WTC11 (cell line): ENCODE results near the gene CAMTA1.

Source experiments
- ATF6 ChIP-seq: sonication (generic); formaldehyde crosslinking; IDR thresholded peaks from 2 replicates; pipeline ENCODE4 v1.8.1; 2023; ENCODE audit warnings: mild to moderate bottlenecking, missing genetic modification reagents
- CTCF ChIP-seq: fragments of 200-600 bp; IDR thresholded peaks from 2 replicates; pipeline ENCODE4 v1.8.0; 2022; ENCODE audit warnings: antibody characterized with exemption
- ELF4 ChIP-seq: sonication (generic); formaldehyde crosslinking; IDR thresholded peaks from 2 replicates; pipeline ENCODE4 v1.8.1; 2022; ENCODE audit warnings: low read depth, mild to moderate bottlenecking, moderate library complexity, missing genetic modification reagents
- ESRRA ChIP-seq: sonication (generic); formaldehyde crosslinking; IDR thresholded peaks from 2 replicates; pipeline ENCODE4 v1.8.1; 2022; ENCODE audit warnings: mild to moderate bottlenecking, missing genetic modification reagents, borderline replicate concordance
- FOXJ3 ChIP-seq: sonication (generic); formaldehyde crosslinking; IDR thresholded peaks from 2 replicates; pipeline ENCODE4 v1.9.0; 2021; ENCODE audit warnings: missing genetic modification reagents, mild to moderate bottlenecking, borderline replicate concordance
- IRF1 ChIP-seq: sonication (generic); formaldehyde crosslinking; IDR thresholded peaks from 2 replicates; pipeline ENCODE4 v1.8.0; 2023; ENCODE audit warnings: missing genetic modification reagents
- ZNF232 ChIP-seq: sonication (generic); formaldehyde crosslinking; IDR thresholded peaks from 2 replicates; pipeline ENCODE4 v1.8.0; 2022; ENCODE audit warnings: mild to moderate bottlenecking, missing genetic modification reagents
- ZNF423 ChIP-seq: fragments of 250-450 bp; sonication (Bioruptor Pico); IDR thresholded peaks from 2 replicates; pipeline ENCODE4 v2.1.2; 2022; ENCODE audit warnings: mild to moderate bottlenecking, moderate library complexity
- ZNF512 ChIP-seq: sonication (generic); formaldehyde crosslinking; IDR thresholded peaks from 2 replicates; pipeline ENCODE4 v1.8.1; 2022; ENCODE audit warnings: missing genetic modification reagents, borderline replicate concordance
- ZNF671 ChIP-seq: fragments of 250-450 bp; sonication (Bioruptor Pico); IDR thresholded peaks from 2 replicates; pipeline ENCODE4 v1.8.0; 2021; ENCODE audit warnings: mild to moderate bottlenecking

- TF ChIP-seq ELF4 = no peak
- TF ChIP-seq CTCF = no peak
- TF ChIP-seq FOXJ3 = no peak
- TF ChIP-seq IRF1 (CRISPR knock-in tag) = no peak
- no peak for TF ChIP-seq ZNF512 (CRISPR knock-in tag)
- TF ChIP-seq ATF6 (CRISPR knock-in tag) = no peak
- no peak for TF ChIP-seq ZNF671 (CRISPR knock-in tag)
- TF ChIP-seq ZNF232 (CRISPR knock-in tag) = no peak
- TF ChIP-seq ESRRA = no peak
- TF ChIP-seq ZNF423 (CRISPR knock-in tag) = no peak
Measured at GRCh38 chr1:7140251-7140650, 355.0 kb downstream of the CAMTA1 start.
